D721Med (cell line): ENCODE measurements around the gene ZMAT5.

Experiments used
- DNase-seq: peaks from one replicate; pipeline ENCODE4 v3.0.0; 2011; ENCODE audit warnings: low spot score; ENCODE audit not compliant: insufficient read length
- FAIRE-seq: peaks from 2 replicates; lab custom pipeline; 2011; peaks lifted over from hg19 to GRCh38; lab: Jason Lieb, UNC
- CTCF ChIP-seq: IDR thresholded peaks from 2 replicates; pipeline ENCODE4 v1.5.1; 2012; ENCODE audit warnings: mild to moderate bottlenecking, control low read depth; ENCODE audit not compliant: insufficient read depth; ENCODE audit errors: missing control alignments

ZMAT5 gene

GRCh38 chr22:29788339-29789279, 21.8 kb upstream of the ZMAT5 start:
- FAIRE-seq (no peak), DNase-seq (no peak)
- TF ChIP-seq CTCF: no peak

GRCh38 chr22:29787371-29787980, 20.7 kb upstream of the ZMAT5 start:
- FAIRE-seq (no peak), DNase-seq (no peak)
- TF ChIP-seq CTCF: no peak

- DNase-seq (no peak), FAIRE-seq (no peak)
- TF ChIP-seq CTCF: no peak
Measured at GRCh38 chr22:29786031-29786430, 19.2 kb upstream of the ZMAT5 start.

- DNase-seq (no peak), FAIRE-seq (no peak)
Measured at GRCh38 chr22:29784451-29785361, 17.9 kb upstream of the ZMAT5 start.

GRCh38 chr22:29782061-29782845, 15.4 kb upstream of the ZMAT5 start:
- FAIRE-seq: no peak
- no peak for TF ChIP-seq CTCF

More at GRCh38 chr22:29784451-29785361, 17.9 kb upstream of the ZMAT5 start:
- TF ChIP-seq CTCF: no peak

More at GRCh38 chr22:29782061-29782845, 15.4 kb upstream of the ZMAT5 start:
- no peak for DNase-seq
